ENCODE measurements around the gene IMP4.

DNA sequence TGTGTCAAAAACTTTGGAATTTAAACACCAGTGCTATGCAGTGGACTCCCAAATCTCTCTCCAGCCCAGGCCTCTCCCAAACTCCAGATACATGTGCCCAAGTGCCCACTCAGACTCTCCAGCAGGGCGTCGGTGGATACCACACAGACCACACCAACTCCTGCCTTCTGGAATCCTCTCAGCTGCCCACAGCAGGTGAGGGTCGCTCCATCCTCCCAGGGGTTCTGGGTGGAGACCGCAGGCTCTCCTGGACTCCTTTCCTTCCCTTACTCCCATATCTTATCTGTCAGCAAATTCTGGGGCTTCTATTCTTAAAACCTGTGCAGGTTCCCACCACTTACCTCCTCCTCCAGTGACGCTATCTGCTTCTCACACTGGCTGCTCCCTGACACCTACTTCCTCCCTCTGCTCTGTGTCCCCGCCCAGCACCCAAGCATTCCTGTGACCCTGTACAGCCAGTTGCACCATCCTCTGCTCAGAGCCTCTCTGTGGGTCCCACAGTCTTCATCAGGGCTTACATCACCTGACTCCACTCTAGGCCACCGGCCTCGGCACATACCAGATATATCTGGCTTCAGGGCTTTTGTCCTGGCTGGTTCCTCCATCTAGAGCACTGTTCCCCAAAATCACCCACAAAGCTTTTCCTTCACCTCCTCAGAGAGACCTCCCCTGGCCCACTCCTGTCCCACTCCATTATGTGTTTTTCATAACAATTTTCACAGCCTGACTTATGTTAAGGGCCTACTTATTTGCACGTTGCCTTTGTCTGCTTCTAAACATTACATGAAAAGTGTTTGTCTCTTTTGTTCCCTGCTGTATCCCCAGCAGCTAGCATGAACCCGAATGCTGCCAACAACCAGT lies 2.6 kb upstream of the IMP4 start:
- TF ChIP-seq, protein P1, sequence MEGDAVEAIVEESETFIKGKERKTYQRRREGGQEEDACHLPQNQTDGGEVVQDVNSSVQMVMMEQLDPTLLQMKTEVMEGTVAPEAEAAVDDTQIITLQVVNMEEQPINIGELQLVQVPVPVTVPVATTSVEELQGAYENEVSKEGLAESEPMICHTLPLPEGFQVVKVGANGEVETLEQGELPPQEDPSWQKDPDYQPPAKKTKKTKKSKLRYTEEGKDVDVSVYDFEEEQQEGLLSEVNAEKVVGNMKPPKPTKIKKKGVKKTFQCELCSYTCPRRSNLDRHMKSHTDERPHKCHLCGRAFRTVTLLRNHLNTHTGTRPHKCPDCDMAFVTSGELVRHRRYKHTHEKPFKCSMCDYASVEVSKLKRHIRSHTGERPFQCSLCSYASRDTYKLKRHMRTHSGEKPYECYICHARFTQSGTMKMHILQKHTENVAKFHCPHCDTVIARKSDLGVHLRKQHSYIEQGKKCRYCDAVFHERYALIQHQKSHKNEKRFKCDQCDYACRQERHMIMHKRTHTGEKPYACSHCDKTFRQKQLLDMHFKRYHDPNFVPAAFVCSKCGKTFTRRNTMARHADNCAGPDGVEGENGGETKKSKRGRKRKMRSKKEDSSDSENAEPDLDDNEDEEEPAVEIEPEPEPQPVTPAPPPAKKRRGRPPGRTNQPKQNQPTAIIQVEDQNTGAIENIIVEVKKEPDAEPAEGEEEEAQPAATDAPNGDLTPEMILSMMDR (conservative IDR thresholded peaks at IDR 0.05; ENCODE audit: low read depth in 2 of 2) = no peak
- TF ChIP-seq EZH2 (IDR thresholded peaks at IDR 0.05; ENCODE audit: low read depth, unreplicated experiment) (no peak), EZH2phosphoT487 (IDR thresholded peaks at IDR 0.05; ENCODE audit: unreplicated experiment) (no peak), POLR2AphosphoS5 (IDR thresholded peaks at IDR 0.05; ENCODE audit: low read depth) (no peak), JUNB (IDR thresholded peaks at IDR 0.05; ENCODE audit: unreplicated experiment) (no peak), CREB1 (CRISPR knock-in tag; IDR thresholded peaks at IDR 0.05; ENCODE audit: low read depth) (no peak)

Measured in GM23338 (cell line).